IPS-20b (cell line): ENCODE measurements around the gene AMY1A.
"Not testable (repeated sequence)": the region's sequence is repeated elsewhere in the genome, so short reads cannot be mapped to it uniquely, and the experiment has no call there.

Experiments used
- H3K27ac ChIP-seq: one replicate; pipeline ENCODE4 v1.5.1; 2013; ENCODE audit warnings: low read length
- H3K27me3 ChIP-seq: 2 replicates; pipeline ENCODE4 v1.6.1; 2013; ENCODE audit warnings: mild to moderate bottlenecking, low read length, inconsistent platforms; ENCODE audit not compliant: insufficient read depth
- H3K36me3 ChIP-seq: 2 replicates; pipeline ENCODE4 v1.6.1; 2013; ENCODE audit warnings: low read depth, mild to moderate bottlenecking, inconsistent platforms, low read length, moderate library complexity; ENCODE audit not compliant: insufficient read depth
- H3K4me1 ChIP-seq: 2 replicates; pipeline ENCODE4 v1.6.1; 2013; ENCODE audit warnings: mild to moderate bottlenecking, control low read depth, inconsistent platforms, low read length, moderate library complexity; ENCODE audit not compliant: insufficient read depth
- H3K4me3 ChIP-seq: 2 replicates; pipeline ENCODE4 v1.5.1; 2013; ENCODE audit warnings: mild to moderate bottlenecking, low read length, inconsistent platforms
- H3K9ac ChIP-seq: 2 replicates; pipeline ENCODE4 v1.6.1; 2013; ENCODE audit warnings: low read depth, mild to moderate bottlenecking, inconsistent platforms, low read length, moderate library complexity
- H3K9me3 ChIP-seq: 2 replicates; pipeline ENCODE4 v1.6.1; 2013; ENCODE audit warnings: mild to moderate bottlenecking, low read depth, low read length, inconsistent platforms; ENCODE audit not compliant: insufficient read depth

Gene AMY1A

GRCh38 chr1:103701256-103701655, 45.7 kb downstream of the AMY1A start:
- H3K4me3 ChIP-seq, H3K27me3 ChIP-seq, H3K27ac ChIP-seq: not testable (repeated sequence)

GRCh38 chr1:103707670-103708069, 52.1 kb downstream of the AMY1A start:
- not testable (repeated sequence) for H3K27ac ChIP-seq, H3K4me3 ChIP-seq, H3K9me3 ChIP-seq, H3K27me3 ChIP-seq, H3K4me1 ChIP-seq, H3K9ac ChIP-seq, H3K36me3 ChIP-seq

More at GRCh38 chr1:103701256-103701655, 45.7 kb downstream of the AMY1A start:
- H3K4me1 ChIP-seq, H3K9me3 ChIP-seq, H3K36me3 ChIP-seq, H3K9ac ChIP-seq: not testable (repeated sequence)

DNA sequence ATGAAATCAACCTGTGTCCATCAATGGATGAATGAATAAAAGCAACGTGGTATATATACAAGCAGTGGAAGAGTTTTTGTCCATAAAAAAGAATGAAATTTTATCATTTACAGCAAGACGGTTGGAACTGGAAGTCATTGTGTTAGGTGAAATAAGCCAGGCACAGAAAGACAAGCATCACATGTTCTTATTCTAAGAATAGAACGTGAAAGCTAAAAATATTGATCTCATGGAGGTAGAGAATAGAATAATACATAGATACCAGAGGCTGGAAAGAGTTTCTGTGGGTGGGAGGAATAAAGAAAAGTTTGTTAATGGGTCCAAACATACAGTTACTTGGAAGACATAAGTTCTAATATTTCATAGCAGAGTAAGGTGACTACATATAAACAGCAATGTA, 54.8 kb downstream of the AMY1A start:
- H3K27ac ChIP-seq, H3K36me3 ChIP-seq, H3K27me3 ChIP-seq, H3K9ac ChIP-seq, H3K9me3 ChIP-seq, H3K4me3 ChIP-seq, H3K4me1 ChIP-seq: not testable (repeated sequence)
